ENCODE measurements around the gene FMNL2.
"Not testable (repeated sequence)": the region's sequence is repeated elsewhere in the genome, so short reads cannot be mapped to it uniquely, and the experiment has no call there.

The FMNL2 gene

DNA sequence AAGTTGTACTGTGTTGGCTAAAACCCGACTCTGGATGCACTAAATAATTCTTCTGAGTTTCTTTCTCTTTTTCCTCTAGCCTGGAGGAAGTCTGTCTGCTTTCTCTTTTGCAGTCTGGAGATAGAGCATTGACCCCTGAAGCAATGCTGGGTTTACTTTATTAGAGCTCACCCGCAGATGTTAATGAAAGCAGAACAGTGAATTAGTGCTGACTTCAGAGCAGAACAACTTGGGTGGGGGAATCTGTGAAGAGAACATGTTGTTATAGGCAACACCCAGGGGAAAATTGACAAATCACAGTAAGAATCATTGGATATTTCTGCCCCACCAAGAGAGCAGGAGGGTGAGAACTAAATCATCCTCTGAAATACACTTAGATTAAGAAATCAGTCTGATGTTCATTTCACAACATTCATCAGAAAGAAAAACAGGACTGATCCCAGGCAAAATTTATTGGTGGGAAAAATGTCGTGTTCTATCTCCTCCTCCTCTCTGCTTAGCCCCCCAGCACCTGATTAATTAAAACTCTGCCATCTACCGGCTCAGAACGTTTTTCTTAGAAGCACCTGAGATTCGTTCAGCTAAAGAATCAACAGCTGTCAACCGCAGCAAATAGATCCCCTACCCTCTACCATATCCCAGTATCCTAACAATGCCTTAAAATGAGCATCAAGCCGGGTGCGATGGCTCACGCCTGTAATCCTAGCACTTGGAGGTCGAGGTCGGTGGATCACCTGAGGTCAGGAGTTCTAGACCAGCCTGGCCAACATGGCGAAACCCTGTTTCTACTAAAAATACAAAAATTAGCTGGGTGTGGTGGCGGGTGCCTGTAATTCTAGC is 165.1 kb downstream of the FMNL2 start:
- DNase-seq: no peak

DNA sequence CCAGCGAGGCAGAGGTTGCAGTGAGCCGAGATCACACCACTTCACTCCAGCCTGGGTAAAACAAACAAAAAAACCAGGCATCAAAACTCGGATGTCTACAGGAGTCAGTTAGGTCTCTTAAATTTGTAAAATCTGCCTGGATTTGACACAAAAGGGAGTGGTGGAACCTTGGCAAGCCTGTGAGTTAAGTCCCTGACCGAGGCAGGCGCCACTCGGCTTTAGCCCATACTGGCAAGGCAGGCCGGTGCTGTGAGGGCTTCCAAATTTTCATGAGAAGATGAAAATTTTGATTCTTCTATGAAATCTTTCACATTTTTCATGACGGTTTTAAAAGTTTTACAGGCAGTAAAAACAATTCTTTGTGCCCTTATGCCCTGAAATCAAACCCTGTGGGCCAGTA is 165.8 kb downstream of the FMNL2 start:
- no peak for DNase-seq

DNA sequence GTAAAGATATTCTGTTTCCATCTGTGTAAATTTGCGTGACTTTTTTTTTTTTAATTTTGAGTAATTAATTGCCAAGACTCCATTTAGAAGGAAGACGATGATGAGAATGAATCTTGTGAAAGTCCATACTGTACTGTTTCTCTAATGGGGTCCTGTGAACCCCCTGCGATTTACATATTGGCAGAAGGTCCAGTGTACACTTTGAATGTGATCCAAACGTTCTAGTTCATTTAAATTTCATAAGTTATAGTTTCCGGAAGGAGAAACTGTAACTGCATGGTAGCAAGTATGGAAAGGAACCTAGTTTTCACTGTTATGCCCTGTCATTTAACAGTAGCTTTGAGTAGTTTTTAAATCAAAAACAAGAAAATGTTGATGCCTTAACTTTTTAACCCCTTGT is 166.7 kb downstream of the FMNL2 start:
- no peak for DNase-seq

DNA sequence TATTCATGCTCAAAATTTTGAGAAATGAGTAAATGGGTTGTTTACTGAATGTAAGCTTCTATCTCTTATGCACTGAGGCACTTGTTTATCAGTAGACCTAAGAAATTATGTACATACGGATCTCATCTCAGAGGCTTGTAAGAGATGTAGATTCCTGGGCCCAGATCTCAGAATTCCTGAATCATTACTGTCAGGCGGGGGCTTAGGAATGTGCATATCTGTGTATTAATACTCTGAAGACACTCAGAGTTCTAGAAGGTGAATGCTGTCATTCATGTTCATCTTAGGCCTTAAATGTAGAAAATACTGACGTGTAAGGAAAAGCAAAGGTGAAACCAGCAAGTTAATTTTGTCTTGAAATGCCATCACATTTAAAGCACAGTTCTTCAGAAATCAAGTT is 169.6 kb downstream of the FMNL2 start:
- DNase-seq: no peak

DNA sequence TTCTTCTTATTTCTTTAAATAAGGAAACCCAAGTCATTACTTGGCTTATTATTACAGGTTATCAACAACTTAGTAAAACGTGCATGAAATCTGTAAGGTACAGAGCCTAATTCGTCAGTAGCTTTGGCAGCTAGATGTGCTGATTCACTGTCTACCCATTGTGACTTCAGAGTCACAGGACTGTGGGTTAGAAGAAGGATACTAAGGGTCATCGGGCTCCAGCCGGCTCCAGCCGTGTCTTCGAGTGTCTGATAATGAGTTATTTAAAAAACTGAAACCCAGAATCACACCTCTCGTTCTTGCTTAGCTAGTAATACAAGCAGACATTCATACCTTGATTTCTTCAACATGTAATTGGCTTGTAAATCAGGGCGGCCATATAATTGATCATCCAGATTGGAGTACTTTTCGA is 170.5 kb downstream of the FMNL2 start:
- no peak for DNase-seq

DNA sequence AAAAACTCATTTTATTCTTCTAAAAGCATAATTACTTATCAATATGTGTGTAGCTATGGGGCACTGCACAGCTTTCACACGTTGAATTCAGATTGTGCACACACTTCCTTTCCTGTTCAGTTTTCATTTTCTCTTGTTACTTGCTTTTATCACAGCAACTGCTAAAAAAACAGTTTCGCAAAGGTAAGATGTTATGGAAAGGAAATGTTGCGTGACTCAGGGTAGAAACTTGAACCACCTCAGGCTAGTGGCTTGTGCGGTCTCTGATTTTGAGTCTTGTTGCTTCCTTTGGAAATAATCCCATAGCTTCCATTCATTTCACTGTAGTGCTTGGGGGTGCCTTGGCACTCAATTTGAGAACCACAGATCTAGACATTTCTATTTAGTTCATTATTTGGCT is 171.9 kb downstream of the FMNL2 start:
- no peak for DNase-seq

DNA sequence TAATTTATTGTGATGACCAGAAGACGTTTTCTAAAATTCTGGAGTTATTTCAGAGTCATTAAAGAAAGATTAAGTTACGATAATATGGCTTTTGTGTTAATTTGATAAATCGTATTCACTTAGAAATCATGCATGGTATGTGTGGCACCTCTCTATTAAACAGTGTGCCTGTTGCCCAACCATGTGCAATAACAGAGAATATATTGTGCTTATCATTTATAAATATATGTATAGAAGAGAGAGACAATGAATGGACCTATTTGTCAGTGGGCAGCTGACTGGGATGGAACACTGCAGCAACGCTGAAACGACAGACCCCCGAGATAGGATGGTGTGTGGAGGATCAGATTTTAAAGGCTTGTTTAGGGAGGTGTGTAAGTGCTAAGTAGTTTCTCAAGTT is 172.9 kb downstream of the FMNL2 start:
- DNase-seq: no peak

DNA sequence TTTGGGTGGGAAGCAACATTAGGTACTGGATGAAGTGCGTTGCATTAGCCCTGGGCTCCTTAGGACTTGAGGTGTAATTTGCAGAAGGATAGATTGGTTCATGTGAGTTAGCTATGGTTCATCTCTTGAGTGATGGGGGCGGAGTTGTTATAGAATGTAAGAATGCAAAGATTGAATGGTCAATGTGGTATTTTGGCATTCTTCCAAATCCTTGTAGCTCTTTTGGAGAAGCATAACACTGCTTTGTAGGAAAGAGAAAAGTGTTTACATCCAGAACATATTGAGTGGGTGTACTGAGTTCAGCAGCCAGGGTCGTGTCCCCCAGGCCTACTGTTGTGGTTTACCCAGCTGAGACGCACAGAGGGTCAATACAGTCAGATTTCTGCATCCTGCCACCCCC is 173.5 kb downstream of the FMNL2 start:
- no peak for DNase-seq

DNA sequence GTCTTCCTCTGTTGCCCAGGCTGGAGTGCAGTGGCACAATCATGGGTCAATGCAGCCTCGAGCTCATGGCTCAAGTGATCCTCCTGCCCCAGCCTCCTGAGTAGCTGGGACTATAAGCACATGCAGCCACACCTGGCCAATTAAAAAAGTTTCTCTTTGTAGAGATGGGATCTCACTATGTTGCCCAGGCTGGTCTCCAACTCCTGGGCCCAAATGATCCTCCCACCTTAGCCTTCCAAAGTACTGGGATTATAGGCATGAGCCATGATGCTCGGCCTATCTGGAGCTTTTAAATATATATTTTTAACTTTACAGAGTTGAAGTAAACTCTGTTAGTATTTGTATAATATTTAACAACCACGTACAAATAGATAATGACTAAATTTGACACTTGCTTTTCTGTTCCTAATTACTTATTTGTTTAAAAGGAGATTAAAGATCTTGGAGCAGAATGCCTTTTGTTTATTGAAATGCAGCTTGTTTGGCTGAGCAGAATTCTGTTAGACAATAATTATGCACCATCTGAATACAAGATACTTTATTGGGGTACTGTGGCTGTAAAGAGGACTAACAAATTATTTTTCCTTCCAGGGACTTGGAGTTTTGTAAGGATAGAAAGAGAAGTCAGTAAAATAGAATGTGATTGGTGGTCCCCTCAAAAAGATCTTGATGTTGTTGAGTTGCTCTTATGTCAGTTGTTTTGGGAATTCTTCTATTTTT is 175.0 kb downstream of the FMNL2 start:
- DNase-seq: no peak

DNA sequence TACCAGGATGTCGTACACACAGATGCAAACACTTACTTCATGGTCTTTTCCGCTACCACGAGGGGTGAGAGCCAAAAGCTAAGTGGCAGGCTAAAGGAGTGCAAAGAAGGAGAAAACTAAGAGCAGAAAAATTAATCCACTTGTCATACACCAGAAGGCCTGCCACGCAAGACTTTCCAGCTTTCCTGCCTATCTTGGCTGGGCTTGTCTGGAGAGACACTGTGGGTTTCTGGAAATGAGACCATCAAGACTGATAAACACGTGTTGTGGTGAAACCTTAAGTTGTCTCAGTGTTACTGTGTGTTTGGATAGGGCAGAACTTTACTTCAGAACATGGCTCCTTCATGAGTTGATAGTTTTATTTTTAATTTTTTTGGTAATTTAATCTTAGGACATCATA is 175.6 kb downstream of the FMNL2 start:
- no peak for DNase-seq

DNA sequence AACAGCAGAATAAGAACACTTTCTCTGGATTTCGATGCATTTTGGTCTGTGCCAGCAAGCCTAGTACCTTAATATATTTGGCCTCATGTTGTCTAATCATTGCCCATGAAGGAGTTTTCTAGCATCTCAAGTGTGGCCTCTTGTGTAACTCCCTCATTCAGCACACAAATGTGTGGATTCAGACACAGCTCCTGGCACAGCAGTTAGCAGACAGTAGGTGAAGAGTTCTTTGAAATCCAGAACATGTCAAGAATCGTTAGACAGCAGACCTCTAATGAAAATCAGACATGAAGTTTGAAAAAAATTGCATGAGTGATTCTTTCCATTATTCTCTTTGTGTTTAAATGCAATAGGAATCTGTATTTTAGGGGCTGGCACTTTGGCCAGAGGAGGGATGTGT is 177.0 kb downstream of the FMNL2 start:
- DNase-seq: no peak

DNA sequence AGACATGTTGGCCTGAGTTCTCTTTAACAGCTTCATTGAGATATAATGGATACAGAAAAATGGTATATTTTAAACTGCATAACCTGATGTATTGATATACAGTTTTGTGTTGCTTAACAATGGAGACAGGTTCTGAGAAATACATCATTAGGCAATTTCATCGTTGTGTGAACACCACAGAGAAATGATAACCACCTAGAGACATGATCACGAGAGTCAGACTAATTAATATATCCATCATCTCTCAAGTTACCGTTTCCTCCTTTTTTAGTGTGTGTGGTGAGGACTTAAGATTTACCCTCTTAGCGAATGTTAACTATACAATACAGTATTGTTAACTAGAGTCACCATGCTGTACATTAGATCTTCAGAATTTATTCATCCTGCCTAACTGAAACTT is 178.1 kb downstream of the FMNL2 start:
- no peak for DNase-seq

DNA sequence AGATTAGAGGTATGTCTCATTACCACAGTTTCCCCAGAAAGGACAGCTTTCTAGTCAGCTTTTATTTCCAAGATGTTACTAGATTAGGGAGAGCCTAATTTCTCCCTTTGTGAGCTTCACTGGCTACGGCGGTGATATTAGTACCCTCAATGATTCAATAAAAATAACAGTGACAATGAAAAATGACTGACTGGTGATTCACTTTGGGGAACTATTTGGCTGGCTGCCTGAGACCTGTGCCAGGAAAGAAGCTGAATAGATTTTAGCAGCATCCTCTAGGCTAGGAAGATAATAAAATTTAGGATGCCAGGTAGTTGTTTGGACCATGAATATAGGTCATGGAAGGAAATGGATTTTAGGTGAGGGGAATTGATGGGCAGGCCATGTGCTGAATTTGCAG is 178.7 kb downstream of the FMNL2 start:
- peak in 1 of 2 experiments; percentile 20 for DNase-seq

DNA sequence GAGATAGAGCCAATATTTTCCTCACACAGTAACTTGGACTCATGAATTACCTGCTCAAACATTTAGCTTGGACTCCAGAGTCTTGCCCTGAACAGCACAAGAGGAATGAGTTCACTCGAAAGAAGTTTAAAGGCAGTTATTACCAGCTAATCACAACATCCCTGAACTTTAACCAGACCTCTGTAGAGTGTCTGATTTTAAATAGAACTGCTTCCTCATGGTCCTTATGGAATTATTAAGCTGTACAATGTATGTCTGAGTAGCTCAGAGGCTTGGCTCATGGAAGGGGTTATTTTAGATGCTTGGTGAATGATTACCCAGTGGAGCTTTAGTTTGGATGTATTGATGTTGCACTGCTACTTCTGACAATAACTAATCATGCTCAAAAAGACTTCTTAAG is 183.1 kb downstream of the FMNL2 start:
- DNase-seq: no peak

DNA sequence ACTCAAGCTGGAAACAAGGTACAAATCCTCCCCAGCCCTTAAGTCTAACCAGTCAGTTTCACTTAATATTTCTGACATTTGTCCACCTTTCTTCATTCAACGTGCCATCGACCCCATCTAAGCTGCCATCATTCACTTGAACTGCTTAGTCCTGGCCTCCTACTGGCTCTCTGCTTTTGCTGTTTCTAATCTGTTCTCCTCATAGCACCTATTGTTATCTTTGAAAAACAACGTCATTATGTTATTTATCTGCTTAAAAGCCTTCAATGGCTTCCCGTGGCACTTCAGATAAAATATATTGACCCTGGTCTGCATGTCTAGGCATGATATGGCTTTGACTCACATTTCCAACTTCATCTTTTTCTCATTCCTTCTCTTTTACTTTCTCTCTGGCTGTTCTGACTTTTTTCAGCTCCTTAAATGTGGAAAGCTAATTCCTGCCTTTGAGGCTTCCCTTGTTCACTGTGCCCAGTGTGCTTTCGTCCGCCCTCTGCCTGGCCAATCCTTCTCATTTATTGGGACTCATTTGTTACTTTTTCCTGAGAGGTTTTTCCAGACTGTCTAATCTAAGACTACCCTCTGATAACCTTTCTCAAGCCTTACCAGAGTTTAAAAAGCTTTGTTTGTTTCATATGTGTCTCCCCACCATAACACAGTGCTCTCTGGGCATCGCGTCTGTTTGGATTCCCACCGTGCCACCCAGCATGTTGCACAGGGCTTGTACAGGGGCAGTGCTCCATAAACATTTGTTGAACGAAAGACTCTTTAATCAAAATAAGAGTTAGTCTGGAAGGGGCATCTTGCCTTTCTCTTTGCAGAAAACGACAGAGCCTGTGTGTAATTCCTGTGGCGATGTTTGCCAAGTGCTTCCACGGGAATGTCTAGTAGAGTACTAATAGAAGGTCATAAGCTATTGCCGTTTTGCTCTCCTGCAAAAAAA is 183.9 kb downstream of the FMNL2 start:
- no peak for DNase-seq

DNA sequence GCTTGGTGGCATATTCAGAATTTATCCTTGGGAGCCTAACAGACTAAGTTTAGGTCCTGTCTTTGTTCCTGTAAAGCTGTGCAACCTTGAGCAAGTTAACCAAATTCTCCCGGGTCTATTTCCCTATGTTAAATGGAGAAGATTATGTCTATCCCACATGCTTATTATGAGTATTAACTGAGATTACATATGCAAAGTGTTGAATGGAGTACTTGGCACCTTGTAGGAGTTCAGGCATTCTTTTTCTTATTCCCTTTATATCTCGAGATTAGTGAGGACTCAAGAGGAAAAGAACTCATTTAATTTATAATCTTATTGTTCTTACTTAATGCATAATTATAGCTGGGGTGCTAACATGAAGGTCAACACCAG is 184.6 kb downstream of the FMNL2 start:
- DNase-seq: no peak

DNA sequence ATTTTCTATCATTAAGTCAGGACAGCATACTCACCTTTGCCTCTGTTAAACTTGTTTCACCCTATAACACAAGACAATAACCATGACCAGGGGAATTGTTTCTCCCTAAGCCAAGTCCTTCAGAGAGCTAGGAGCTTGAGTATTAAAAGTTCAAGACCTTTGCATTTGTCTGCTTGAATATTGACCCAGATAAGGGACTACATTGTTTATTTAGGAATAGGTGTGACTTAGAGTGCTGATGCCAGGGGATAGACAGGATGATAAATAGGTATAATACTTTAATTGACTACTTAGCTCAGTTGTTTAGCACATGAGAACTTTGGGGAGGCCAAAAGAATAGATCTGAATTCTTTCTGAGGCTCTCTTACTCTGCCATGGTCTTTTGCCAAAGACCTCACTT is 185.8 kb downstream of the FMNL2 start:
- DNase-seq: no peak

DNA sequence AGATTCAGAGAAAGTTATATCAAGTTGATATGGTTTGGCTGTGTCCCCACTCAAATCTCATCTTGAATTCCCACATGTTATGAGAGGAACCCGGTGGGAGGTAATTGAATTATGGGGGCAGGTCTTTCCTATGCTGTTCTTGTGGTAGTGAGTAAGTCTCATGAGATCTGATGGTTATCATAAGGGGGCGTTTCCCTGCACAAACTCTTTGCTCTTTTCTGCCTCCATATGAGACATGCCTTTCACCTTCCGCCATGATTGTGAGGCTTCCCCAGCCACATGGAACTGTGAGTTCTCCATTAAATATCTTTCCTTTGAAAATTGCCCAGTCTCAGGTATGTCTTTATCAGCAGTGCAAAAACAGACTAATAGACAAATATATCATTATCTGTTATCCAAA is 187.5 kb downstream of the FMNL2 start:
- not testable (repeated sequence) for DNase-seq

DNA sequence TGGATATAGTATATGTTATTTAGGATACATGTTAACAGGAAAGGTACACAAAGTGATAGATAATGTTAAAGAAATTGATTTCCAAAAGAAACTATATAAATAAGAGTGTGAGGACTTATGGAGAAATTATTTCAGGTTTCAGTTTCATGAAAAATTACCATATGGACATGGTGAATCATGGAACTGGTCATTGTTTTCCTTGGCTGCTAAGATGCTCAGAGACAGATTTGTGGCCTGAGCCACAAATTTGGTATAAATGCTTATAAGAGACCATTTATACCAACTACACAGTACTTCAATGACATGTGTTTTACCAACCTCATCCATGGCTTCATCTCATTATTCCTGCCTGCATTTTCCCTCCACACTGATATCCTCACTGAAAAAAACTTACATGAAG is 188.1 kb downstream of the FMNL2 start:
- no peak for DNase-seq

DNA sequence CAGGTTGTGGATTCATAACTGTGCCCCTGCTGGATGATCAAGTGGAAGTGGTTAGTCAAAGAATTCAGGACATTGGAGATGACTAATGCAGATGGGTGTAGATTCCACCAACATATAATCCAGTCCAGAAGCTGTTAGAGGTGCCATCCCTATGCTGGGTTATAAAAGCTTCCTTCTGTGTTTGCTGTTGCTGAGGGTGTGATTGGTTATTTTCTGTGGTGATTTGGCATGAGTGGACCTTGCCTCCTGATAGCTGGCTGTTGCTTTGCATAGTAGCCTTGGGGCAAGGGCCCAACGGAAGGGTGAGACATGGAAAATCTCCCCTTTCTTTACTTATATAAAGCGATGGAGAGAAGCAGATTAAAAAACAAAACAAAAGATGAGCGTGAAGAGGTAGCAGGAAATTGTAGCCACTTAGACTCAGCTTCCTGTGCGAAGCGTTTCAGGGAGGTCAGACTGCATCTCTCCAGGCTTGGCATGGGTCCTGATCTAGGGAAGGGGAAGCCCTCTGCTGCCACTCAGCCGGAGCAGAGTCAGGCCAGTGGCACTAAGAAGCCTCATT is 190.4 kb downstream of the FMNL2 start:
- DNase-seq: peak in 1 of 2 experiments; percentile 6

DNA sequence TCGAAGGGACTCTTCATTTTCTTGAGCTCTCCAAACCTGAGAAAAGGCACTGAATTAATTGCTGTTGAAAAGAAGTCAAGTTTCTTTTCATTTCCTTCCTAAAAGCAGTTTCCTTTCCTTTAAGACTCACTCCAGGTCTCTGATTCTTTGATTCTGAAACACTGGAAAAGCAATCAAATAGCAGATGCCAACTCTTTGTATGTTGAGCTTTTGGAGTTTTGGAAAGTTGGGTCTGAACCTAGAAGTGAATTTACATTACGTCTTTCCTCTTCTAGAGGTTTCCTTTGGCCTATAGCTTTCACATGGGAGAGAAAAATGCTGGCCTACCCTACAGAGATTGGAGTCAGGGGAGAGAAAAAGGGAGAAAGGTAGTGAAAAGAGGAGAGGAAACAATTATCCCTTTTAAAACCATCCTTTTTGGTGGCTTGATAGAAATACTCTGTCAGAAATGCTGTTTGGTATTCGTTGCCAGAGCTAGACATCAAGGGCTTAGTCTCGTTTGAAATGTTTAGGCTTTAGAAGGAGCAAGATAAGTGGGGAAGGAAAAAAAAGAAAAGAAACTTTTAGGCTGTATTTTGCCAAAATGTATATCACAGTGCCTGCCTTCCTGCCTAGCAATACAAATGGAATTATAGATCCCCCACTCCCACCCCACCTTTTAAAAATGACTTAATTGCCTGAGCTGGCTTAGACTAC is 194.6 kb downstream of the FMNL2 start:
- DNase-seq: no peak

DNA sequence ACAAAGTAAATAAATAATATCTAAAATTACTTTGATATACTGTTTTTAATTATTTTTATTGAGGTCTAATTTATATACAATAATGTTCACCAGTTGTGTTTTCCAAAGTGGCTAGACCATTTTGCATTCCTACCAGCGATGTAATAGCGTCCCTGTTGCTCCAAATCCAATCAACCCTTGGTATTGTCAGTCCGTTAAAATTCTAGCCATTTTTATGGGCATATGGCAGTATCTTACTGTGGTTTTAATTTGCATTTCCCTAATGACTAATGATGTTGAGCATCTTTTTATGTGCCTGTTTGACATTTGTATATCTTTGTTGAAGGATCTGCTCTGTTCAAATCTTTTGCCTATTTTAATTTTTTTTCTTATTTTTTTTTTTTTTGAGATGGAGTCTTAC is 197.3 kb downstream of the FMNL2 start:
- no peak for DNase-seq
